ENCODE measurements around the gene TMEM82. TPM values are rescaled to one million over a fixed set of nuclear protein-coding genes. Genes with fewer than 3 reads are reported as not detected.

TMEM82 gene
- total RNA-seq, 1 experiment from 2014 or later, result not detected

DNA sequence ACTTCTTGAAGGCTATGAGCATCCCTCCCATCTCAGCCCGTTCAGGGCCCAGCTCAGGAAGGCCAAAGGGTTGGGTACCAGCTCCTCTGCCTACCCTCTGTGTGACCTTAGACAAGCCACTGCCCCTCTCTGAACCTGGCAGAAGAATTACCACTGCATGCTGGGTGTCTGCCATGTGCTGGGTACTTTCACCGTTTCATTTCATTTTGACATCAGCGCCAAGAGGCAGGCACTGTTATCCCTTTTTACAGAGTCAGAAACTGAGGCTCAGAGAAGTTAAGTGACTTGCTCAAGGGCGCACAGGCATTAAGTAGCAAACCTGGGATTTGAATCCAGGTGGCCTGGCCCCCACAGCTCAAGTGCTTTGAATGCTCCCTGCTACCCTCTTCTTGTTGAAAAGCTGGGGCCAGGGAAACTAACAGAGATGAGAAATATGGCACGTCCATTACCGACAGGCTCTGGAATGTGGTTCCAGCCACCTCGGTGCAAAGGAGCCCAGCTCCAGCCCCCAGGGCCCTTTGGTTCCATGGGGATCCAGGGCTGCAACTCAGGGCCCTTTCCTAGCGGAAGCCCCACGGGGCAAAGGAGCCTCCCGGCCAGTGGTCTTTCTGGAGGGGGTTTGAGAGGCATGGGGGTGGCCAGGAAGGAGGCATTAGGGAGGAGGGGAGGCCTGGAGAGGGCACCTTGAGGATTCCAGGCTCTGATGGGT lies 6.5 kb downstream of the TMEM82 start:
- DNase-seq (ENCODE audit: low spot score), result no peak
- in situ Hi-C loops (cut with HindIII; ENCODE audit: low sequenced_read_pairs), result loop anchor here (25.0 kb wide), 1 partner anchor 162 kb away; the partner anchor contains the start of gene AGMAT

- DNase-seq (ENCODE audit: low spot score), result no peak
- in situ Hi-C loops (cut with HindIII; ENCODE audit: low sequenced_read_pairs), result loop anchor here (25.0 kb wide), 1 partner anchor 162 kb away; the partner anchor contains the start of gene AGMAT
Measured at GRCh38 chr1:15749399-15750291, 7.3 kb downstream of the TMEM82 start.

DNA sequence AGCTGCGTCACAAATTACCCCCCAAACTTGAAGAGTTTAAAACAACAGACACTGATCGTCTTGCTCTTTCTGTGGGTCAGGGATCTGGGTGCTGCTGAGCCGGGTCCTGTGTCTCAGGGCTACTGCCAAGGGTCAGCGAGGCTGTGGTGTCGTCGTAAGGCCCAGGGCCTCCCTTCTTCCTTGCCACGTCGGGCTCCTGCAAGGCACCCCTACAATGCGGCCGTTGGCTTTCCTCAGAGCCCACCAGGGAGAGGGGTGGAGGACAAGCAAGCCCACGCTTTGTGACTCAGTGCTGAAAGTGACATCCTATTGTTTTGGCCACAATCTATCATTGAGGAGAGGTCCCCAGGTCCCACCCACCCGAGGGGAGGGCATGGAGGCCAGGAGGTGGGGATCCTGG lies 8.6 kb downstream of the TMEM82 start:
- in situ Hi-C loops (cut with HindIII; ENCODE audit: low sequenced_read_pairs), result no loop called here
- DNase-seq (ENCODE audit: low spot score), result no peak

DNA sequence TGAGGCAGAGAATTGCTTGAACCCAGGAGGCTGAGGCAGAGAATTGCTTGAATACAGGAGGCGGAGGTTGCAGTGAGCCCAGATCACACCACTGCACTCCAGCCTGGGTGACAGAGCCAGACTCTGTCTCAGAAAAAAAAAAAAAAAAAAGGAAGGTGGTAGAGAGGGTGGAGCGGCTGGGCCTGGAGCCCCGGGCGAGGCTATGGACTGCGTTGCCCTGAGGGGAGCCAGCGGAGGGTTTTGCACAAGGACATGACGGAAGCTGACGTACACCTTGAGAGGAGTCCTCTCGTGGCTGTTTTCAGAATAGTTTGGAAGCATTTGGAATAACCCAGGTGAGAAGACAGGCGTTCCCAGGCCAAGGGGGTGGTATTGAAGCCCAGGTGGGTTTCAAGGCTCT lies 9.4 kb downstream of the TMEM82 start:
- no peak for DNase-seq (ENCODE audit: low spot score)
- in situ Hi-C loops (cut with HindIII; ENCODE audit: low sequenced_read_pairs), result no loop called here

- no peak for DNase-seq (ENCODE audit: low spot score)
- in situ Hi-C loops (cut with HindIII; ENCODE audit: low sequenced_read_pairs), result no loop called here
Measured at GRCh38 chr1:15753776-15754175, 11.5 kb downstream of the TMEM82 start.

DNA sequence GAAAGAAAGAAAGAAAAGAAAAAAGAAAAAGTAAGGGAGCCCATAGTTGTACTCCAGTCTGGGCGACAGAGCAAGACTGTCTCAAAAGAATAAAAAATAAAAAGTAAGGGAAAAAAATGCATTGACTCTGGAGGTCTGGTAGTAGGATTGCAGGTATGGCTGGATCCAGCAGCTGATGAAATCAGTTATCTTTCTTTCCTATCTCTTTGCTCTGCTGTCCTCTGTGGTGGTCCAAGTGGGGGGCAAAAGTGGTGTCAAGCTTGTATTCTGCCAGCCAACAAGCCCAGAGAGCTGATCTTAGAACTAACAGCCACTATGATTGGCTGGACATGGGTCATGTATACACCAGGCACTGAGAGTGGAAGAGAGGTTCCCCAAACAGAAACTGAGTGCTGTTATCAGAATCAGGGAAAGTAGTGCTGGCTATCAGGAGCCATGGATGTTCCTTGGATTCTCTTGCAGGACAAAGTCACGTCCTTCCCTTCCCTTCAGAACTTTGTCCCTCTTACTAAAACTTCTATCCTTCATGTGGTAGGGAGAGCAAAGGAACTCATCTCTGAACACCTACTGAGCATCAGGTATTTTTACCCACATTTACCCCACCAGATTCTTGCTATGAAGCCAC lies 12.8 kb downstream of the TMEM82 start:
- in situ Hi-C loops (cut with HindIII; ENCODE audit: low sequenced_read_pairs), result no loop called here

DNA sequence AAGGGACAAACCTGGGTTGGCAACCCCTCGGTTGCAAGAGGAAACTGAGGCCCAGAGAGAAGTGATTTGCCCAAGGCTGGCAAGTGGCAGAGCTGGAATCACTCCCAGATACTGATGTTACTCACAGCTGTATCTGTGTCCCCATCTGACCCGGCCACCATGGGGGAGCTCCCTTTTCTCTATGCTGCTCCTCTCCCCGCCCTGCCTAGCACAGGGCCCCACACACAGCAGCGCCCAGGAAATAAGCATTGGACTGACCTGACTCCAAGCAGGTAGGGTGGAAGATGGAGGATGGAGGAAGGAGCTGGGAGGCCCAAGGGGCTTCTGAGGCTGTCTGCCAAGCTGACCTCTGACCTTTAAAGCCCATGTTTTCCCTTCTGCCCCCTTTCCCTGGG lies 13.3 kb downstream of the TMEM82 start:
- in situ Hi-C loops (cut with HindIII; ENCODE audit: low sequenced_read_pairs), result no loop called here

More for the DNA sequence above, 12.8 kb downstream of the TMEM82 start:
- no peak for DNase-seq (ENCODE audit: low spot score)

GRCh38 chr1:15756143-15757015 lies 14.1 kb downstream of the TMEM82 start:
- in situ Hi-C loops (cut with HindIII; ENCODE audit: low sequenced_read_pairs), result no loop called here
- no peak for DNase-seq (ENCODE audit: low spot score)

More for the DNA sequence above, 13.3 kb downstream of the TMEM82 start:
- no peak for DNase-seq (ENCODE audit: low spot score)

- no peak for DNase-seq (ENCODE audit: low spot score)
- in situ Hi-C loops (cut with HindIII; ENCODE audit: low sequenced_read_pairs), result no loop called here
Measured at GRCh38 chr1:15757016-15757543, 14.8 kb downstream of the TMEM82 start.

GRCh38 chr1:15757575-15758342 lies 15.5 kb downstream of the TMEM82 start:
- no peak for DNase-seq (ENCODE audit: low spot score)
- in situ Hi-C loops (cut with HindIII; ENCODE audit: low sequenced_read_pairs), result no loop called here

DNA sequence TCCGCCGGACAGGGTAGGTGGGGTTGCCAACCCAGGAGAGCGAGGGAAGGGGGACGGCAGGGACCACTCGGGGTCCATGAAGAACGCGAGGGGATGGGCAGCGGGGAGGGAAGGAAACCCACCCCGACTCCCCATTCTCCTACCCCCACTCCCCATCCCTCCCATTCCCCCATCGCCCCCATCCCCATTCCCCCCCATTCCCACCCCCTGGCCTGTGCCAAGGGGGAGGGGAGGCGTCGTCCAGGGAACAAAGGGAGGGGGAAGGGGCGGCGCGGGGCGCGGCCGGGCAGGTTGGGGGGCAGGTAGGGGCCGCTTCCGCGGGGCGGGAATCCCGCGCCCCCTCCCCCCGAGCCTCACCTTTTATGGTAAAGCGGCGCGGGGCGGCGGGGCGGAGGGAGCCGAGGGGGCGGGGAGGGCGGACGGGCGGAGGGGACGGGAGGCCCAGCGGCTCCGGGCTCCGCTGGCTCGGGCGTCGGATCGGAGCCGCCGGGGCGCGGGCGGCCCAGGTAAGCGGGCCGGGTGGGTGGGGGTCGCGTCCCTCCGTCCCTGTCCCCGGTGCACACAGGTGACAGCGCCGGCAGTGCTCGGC lies 16.1 kb downstream of the TMEM82 start, which contains the start of gene FBLIM1:
FBLIM1 (plus strand) TSS at position 453 of the 589 bp plus-strand sequence. CDS start 6,189 bp downstream, outside the sequence.
- DNase-seq (ENCODE audit: low spot score), result no peak
- in situ Hi-C loops (cut with HindIII; ENCODE audit: low sequenced_read_pairs), result no loop called here

GRCh38 chr1:15758953-15759661 lies 16.8 kb downstream of the TMEM82 start:
- DNase-seq (ENCODE audit: low spot score), result no peak
- in situ Hi-C loops (cut with HindIII; ENCODE audit: low sequenced_read_pairs), result no loop called here

- in situ Hi-C loops (cut with HindIII; ENCODE audit: low sequenced_read_pairs), result no loop called here
- DNase-seq (ENCODE audit: low spot score), result no peak
Measured at GRCh38 chr1:15760520-15761211, 18.4 kb downstream of the TMEM82 start.

DNA sequence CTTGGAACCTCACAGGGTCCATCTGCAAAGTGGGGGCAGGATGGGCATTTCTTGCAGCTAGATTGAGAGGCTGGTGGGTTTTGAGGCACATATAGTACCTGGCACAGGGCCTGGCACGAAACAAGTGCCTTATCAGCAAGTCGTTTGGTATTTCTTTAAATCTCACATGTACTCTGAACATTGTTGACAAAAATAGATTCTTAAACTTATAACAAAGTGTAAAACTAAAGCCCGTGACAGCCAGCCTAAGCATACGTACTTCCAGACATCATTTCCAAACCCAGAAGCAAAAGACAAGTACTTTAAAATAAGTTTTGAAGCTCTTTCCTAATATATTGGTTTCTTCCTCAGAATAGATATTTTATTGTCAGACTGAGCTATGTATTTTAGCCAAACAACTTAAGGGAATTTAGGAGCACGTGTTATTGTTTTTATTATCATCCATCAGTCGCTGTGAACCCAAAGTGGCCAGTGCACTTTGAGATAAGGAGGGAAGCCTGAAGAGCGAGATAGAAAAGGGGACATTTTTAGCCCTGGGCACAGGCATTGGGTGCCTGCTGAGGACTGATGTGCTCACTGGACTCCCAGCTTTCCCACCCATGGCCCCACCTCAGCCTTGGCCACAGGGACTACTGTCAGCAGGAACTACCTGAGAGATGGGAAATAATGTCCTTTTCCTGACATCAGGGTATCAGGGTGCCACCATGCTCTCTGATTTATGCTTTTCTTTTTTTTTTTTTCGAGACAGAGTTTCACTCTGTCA lies 19.2 kb downstream of the TMEM82 start:
- in situ Hi-C loops (cut with HindIII; ENCODE audit: low sequenced_read_pairs), result no loop called here
- DNase-seq (ENCODE audit: low spot score), result no peak

GRCh38 chr1:15762546-15762945 lies 20.2 kb downstream of the TMEM82 start:
- DNase-seq (ENCODE audit: low spot score), result no peak
- in situ Hi-C loops (cut with HindIII; ENCODE audit: low sequenced_read_pairs), result no loop called here
